ENCODE data around the gene METTL2B.

GRCh38 chr7:128530855-128531104 lies 54.2 kb downstream of the METTL2B start:
- TF ChIP-seq, protein P1, sequence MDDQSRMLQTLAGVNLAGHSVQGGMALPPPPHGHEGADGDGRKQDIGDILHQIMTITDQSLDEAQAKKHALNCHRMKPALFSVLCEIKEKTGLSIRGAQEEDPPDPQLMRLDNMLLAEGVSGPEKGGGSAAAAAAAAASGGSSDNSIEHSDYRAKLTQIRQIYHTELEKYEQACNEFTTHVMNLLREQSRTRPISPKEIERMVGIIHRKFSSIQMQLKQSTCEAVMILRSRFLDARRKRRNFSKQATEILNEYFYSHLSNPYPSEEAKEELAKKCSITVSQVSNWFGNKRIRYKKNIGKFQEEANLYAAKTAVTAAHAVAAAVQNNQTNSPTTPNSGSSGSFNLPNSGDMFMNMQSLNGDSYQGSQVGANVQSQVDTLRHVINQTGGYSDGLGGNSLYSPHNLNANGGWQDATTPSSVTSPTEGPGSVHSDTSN (CRISPR knock-in tag; IDR thresholded peaks at IDR 0.05; ENCODE audit: borderline replicate concordance), result no peak
- TF ChIP-seq GATAD1 (CRISPR knock-in tag; IDR thresholded peaks at IDR 0.05) (no peak), ZKSCAN8 (CRISPR knock-in tag; IDR thresholded peaks at IDR 0.05; ENCODE audit: borderline replicate concordance) (no peak), MTA1 (CRISPR knock-in tag; IDR thresholded peaks at IDR 0.05; ENCODE audit: borderline replicate concordance) (no peak), ASH2L (IDR thresholded peaks at IDR 0.05; ENCODE audit: insufficient read length, low read depth, low read length) (no peak), MEIS1 (CRISPR knock-in tag; IDR thresholded peaks at IDR 0.05; ENCODE audit: borderline replicate concordance) (no peak), POLR2AphosphoS5 (IDR thresholded peaks at IDR 0.05; ENCODE audit: low read depth, low read length) (no peak), EZH2 (conservative IDR thresholded peaks at IDR 0.05; ENCODE audit: low read depth, low read length) (no peak), TCF7 (IDR thresholded peaks at IDR 0.05; ENCODE audit: low read depth) (no peak), CC2D1A (CRISPR knock-in tag; IDR thresholded peaks at IDR 0.05) (no peak), MZF1 (CRISPR knock-in tag; IDR thresholded peaks at IDR 0.05; ENCODE audit: borderline replicate concordance) (no peak), ZFP36L1 (CRISPR knock-in tag; IDR thresholded peaks at IDR 0.05) (no peak), HNRNPLL (IDR thresholded peaks at IDR 0.05; ENCODE audit: low read depth, low read length, poor library complexity, severe bottlenecking) (no peak)
- TF ChIP-seq, protein P2, sequence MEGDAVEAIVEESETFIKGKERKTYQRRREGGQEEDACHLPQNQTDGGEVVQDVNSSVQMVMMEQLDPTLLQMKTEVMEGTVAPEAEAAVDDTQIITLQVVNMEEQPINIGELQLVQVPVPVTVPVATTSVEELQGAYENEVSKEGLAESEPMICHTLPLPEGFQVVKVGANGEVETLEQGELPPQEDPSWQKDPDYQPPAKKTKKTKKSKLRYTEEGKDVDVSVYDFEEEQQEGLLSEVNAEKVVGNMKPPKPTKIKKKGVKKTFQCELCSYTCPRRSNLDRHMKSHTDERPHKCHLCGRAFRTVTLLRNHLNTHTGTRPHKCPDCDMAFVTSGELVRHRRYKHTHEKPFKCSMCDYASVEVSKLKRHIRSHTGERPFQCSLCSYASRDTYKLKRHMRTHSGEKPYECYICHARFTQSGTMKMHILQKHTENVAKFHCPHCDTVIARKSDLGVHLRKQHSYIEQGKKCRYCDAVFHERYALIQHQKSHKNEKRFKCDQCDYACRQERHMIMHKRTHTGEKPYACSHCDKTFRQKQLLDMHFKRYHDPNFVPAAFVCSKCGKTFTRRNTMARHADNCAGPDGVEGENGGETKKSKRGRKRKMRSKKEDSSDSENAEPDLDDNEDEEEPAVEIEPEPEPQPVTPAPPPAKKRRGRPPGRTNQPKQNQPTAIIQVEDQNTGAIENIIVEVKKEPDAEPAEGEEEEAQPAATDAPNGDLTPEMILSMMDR (CRISPR knock-in tag; IDR thresholded peaks at IDR 0.05), result no peak
